Coronary artery (tissue), 2 donors: ENCODE data around the gene PRMT1.
A peak's percentile ranks its signal among the peaks of the same experiment; 100 is the strongest.
"Not testable (repeated sequence)": the region's sequence is repeated elsewhere in the genome, so short reads cannot be mapped to it uniquely, and the experiment has no call there.

Experiments used
- DNase-seq: peaks from one replicate; pipeline ENCODE4 v3.0.0-alpha.2; 2017; ENCODE audit warnings: low spot score
- H3K27ac ChIP-seq, 2 donors: fragments of 200-600 bp; sonication (generic); one replicate each; pipeline ENCODE4 v1.5.1; 2016 to 2019
- H3K4me3 ChIP-seq: fragments of 200-600 bp; sonication (generic); 2 replicates; pipeline ENCODE4 v1.5.1; 2016; ENCODE audit warnings: mild to moderate bottlenecking, moderate library complexity
- TF ChIP-seq, protein P1 (sequence below): fragments of 200-600 bp; sonication (generic); IDR thresholded peaks from one replicate; pipeline ENCODE4 v1.5.1; 2019; ENCODE audit warnings: antibody characterized with exemption

The PRMT1 gene

DNA sequence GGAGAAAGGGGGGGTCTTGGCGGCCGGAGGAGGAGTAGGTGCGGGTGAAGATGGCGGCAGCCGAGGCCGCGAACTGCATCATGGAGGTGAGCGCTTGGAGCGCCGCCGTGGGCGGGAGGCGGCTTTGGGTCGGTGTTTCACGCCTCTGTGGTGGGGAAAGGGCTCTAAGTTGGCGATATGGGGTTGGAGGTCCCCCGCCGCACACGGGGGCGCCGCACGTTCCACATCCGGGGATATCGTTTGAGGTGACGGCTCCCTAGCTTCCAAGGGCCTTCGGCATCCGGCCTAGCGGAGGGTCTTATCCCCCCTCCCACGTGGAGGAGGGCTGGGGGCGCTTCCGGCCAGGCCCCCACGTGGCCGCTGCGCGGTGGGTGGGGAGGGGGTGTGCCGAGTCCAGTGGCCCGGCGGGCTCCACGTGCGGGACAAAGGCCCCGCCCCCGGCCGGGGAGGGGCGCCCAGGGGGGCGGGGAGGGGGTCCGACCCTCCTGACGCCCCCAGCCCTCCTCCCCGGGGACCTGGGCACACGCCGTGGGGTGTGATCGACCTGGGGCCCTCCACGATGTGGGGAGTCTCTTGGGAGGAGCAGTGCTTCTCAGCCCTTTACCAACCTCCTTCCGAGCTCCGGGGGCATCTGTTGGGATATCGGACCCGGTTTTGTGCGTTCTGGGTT lies at the start of gene PRMT1:
Gene PRMT1 (plus strand): TSS at position 41 of the 670 bp plus-strand sequence. CDS start 10 bp downstream, at position 51.
- TF ChIP-seq, protein P1, sequence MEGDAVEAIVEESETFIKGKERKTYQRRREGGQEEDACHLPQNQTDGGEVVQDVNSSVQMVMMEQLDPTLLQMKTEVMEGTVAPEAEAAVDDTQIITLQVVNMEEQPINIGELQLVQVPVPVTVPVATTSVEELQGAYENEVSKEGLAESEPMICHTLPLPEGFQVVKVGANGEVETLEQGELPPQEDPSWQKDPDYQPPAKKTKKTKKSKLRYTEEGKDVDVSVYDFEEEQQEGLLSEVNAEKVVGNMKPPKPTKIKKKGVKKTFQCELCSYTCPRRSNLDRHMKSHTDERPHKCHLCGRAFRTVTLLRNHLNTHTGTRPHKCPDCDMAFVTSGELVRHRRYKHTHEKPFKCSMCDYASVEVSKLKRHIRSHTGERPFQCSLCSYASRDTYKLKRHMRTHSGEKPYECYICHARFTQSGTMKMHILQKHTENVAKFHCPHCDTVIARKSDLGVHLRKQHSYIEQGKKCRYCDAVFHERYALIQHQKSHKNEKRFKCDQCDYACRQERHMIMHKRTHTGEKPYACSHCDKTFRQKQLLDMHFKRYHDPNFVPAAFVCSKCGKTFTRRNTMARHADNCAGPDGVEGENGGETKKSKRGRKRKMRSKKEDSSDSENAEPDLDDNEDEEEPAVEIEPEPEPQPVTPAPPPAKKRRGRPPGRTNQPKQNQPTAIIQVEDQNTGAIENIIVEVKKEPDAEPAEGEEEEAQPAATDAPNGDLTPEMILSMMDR, result no peak
- DNase-seq, result no peak
- H3K27ac ChIP-seq, result peak within 1 kb of the TSS; percentile 86 to 97
- H3K4me3 ChIP-seq, result peak within 1 kb of the TSS; percentile 97

DNA sequence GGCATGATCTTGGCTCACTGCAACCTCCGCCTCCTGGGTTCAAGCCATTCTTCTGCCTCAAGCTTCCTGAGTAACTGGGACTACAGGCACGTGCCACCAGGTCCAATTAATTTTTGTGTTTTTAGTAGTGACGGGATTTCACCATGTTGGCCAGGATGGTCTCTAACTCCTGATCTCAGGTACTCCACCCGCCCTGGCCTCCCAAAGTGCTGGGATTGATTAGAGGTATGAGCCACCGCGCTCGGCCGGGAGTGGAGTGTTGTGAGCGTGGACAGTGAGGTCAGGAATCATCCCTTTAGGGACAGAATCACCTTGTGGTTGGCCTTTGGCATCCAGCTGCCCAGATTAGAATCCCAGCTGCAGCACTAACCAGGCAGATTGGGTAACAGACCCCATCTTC lies 47.4 kb upstream of the PRMT1 start:
- TF ChIP-seq, protein P1, result no peak
- DNase-seq, result no peak
- Histone ChIP-seq H3K4me3 (no peak overlapping the region), H3K27ac (peak overlapping the region in 1 of 2 donors; percentile 20)

DNA sequence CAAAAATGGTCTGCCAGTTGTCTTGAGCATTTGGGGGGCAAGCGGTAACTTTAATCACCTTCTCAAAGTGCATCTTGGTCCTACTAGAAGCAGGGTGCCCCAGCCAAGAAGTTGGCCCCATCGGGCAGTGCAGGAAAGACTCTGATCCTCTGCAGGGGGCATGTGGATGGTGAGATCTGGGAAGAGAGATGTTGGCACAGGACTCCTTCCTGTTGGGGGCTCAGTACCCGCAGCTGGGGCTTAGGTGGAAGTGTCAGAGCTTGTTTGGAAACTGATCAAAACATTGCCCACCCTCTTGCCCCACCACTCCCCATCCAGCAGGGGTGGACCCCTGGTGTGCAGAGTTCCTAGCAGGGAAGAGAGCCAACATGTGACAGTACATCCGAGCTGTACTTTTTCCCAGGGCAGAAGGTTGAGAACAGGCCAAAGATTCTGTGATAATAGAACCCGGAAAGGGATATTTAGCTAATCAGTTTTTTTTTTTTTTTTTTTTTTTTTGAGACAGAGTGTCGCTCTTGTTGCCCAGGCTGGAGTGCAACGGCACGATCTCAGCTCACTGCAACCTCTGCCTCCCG lies 46.0 kb upstream of the PRMT1 start:
- DNase-seq, result no peak
- TF ChIP-seq, protein P1, result no peak
- H3K27ac ChIP-seq, result peak overlapping the region in 1 of 2 donors; percentile 32
- no peak overlapping the region for H3K4me3 ChIP-seq

DNA sequence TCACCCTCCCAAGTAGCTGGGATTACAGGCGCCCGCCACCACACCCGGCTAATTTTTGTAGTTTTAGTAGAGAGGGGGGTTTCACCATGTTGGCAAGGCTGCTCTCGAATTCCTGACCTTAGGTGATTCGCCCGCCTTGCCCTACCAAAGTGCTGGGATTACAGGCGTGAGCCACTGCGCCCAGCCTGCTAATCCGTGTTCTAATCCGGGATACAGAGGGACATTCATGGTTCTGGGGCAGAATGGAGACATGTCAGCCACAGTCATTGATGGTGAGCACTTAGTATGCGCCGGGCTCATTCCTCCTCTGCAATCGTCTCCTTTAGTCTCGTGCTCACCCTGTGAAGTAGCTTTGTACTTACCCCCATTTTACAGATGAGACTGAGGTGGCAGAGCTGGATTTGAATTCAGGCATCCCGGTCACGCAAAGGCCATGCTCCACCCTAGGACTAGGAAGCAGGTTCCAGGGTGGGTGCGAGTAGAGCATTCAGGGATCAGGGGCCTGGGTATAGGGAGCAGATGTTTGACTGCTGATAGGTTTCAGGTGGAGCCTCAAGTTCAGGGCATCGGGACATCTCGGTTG lies 45.4 kb upstream of the PRMT1 start:
- Histone ChIP-seq H3K27ac (peak overlapping the region in 1 of 2 donors; percentile 24), H3K4me3 (no peak overlapping the region)
- TF ChIP-seq, protein P1, result no peak
- no peak for DNase-seq

DNA sequence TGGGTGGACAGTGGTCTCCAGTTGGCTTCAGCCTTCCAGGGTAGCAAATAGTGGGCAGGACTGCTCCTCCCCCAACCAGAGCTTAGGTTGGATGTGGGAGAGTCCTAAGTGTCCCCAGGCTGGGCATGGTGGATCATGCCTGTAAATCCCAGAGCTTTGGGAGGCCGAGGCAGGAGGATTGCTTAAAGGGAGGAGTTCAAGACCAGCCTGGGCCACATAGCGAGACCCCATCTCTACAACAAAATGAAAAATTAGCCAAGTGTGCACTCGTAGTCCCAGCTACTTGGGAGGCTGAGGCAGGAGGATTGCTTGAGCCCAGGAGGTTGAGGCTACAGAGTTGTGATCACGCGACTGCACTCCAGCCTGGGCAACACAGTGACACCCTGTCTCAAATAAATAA lies 44.5 kb upstream of the PRMT1 start:
- DNase-seq, result no peak
- TF ChIP-seq, protein P1, result no peak
- no peak overlapping the region for H3K4me3 ChIP-seq
- no peak overlapping the region for H3K27ac ChIP-seq

DNA sequence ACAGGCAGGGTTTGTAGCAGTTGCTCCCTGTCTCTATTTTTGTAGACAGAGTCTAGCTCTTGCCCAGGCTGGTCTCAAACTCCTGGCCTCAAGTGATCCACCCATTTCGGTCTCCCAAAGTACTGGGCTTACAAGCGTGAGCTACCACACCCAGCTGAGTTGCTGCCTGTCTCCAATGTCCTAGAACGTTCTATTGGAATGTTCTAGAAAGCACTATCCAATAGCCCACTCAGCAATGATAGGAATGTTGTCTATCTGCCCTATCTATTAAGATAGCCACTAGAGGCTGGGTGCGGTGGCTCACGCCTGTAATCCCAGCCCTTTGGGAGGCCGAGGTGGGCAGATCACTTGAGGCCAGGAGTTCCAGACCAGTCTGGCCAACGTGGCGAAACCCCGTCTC lies 43.8 kb upstream of the PRMT1 start:
- not testable (repeated sequence) for DNase-seq, H3K4me3 ChIP-seq
- H3K27ac ChIP-seq, result peak overlapping the region in 1 of 2 donors; percentile 58

DNA sequence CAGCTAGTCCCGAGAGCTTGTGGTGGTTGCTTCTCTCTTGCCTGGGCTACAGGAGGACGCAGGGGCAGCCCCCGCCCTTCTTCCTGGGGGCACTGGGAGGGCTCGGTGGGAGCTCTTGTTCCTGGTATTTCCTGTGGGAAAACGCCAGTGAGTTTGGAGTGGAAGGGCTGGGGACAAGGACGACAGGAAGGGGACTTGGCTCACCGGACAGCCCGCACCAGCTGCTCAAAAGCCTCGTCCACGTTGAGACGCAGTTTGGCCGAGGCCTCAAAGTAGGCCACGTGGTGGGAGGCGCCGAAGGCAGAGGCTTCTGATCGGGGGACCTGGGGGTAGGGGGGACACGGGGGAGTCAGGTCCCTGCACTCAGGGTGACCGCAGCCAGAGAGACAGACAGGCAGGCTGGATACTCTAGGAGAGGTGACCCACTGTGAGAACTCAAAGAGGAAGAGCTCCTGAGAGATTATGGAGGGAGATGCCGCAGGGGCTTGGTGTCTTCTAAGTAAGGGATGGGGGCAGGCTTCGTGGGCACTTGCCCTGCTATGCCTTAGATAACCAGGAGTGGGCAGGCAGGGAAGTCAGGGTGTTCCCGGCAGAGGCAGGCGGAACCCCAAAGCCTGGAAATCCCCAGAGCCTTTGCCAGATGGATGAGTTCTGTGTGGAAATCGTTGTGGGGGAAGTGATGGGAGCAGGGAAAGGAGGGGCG lies 41.4 kb upstream of the PRMT1 start:
- peak overlapping the region in 1 of 2 donors; percentile 35 for H3K27ac ChIP-seq
- TF ChIP-seq, protein P1, result no peak
- no peak for DNase-seq
- H3K4me3 ChIP-seq, result no peak overlapping the region
